Tibial artery (tissue), 4 donors: ENCODE data around the gene MILR1.
"Not testable (repeated sequence)": the region's sequence is repeated elsewhere in the genome, so short reads cannot be mapped to it uniquely, and the experiment has no call there.

ENCODE experiments used
- DNase-seq, 2 donors: peaks; one replicate each; pipeline ENCODE4 v3.0.0-alpha.2; 2019
- H3K27ac ChIP-seq, 2 donors: fragments of 200-600 bp; sonication (generic) in 1 of 2; 1 replicate in 1 of 2; 2 replicates in 1 of 2; pipeline ENCODE4 v1.5.1; 2018 to 2019; ENCODE audit warnings: mild to moderate bottlenecking in 1 of 2
- H3K27me3 ChIP-seq, 2 donors: fragments of 200-600 bp; sonication (generic) in 1 of 2; one replicate each; pipeline versions ENCODE4 v1.5.1 to v1.6.0; 2016 to 2019
- H3K36me3 ChIP-seq, 3 donors: fragments of 200-600 bp; sonication (generic) in 2 of 3; one replicate each; pipeline ENCODE4 v1.5.1; 2016 to 2019; ENCODE audit warnings: mild to moderate bottlenecking in 2 of 3
- H3K4me1 ChIP-seq, 4 donors: fragments of 200-600 bp; sonication (generic) in 2 of 4; 1 replicate in 3 of 4; 2 replicates in 1 of 4; pipeline ENCODE4 v1.5.1; 2016 to 2019
- H3K4me3 ChIP-seq, 2 donors: fragments of 200-600 bp; sonication (generic) in 1 of 2; 1 replicate in 1 of 2; 2 replicates in 1 of 2; pipeline ENCODE4 v1.5.1; 2018 to 2019; ENCODE audit warnings: mild to moderate bottlenecking in 2 of 2
- H3K9me3 ChIP-seq, 3 donors: fragments of 200-600 bp; sonication (generic) in 1 of 3; one replicate each; pipeline ENCODE4 v1.5.1; 2016 to 2019
- CTCF ChIP-seq, 2 experiments: fragments of 200-600 bp in 1 of 2; fragments of 450-650 bp in 1 of 2; IDR thresholded peaks; one replicate each; pipeline ENCODE4 v1.5.1; 2017 to 2019; ENCODE audit warnings: antibody characterized with exemption in 2 of 2, mild to moderate bottlenecking in 1 of 2, moderate library complexity in 1 of 2
- intact Hi-C: fragments of 100-400 bp; cut with DNase I; formaldehyde crosslinking; loops from one replicate; pipeline ENCODE4 v1.15.0; 2023; ENCODE audit warnings: low total_unique reads

Gene MILR1

GRCh38 chr17:64437944-64438525 is 10.9 kb upstream of the MILR1 start:
- intact Hi-C loops = no loop called here
- no peak overlapping the region for H3K4me3 ChIP-seq

GRCh38 chr17:64439521-64439920 is 9.4 kb upstream of the MILR1 start:
- H3K27ac ChIP-seq, intact Hi-C loops, H3K27me3 ChIP-seq, H3K9me3 ChIP-seq, H3K4me1 ChIP-seq, DNase-seq, H3K36me3 ChIP-seq, H3K4me3 ChIP-seq: not testable (repeated sequence)

More at GRCh38 chr17:64437944-64438525, 10.9 kb upstream of the MILR1 start:
- H3K27ac ChIP-seq = no peak overlapping the region
- no peaks in the 10 kb centered on the region for H3K4me1 ChIP-seq
- peaks cover 0 to 9% (median 6%) of the 10 kb centered on the region in 3 donors for H3K9me3 ChIP-seq
- H3K36me3 ChIP-seq = peaks cover 0 to 4% (median 0%) of the 10 kb centered on the region in 3 donors
- no peaks in the 10 kb centered on the region for H3K27me3 ChIP-seq
- no peak for TF ChIP-seq CTCF (IDR thresholded peaks at IDR 0.05)
- no peak for DNase-seq

- Histone ChIP-seq H3K27me3 (no peaks in the 10 kb centered on the region), H3K4me3 (no peak overlapping the region), H3K4me1 (no peaks in the 10 kb centered on the region), H3K27ac (no peak overlapping the region), H3K36me3 (peaks cover 0 to 4% (median 0%) of the 10 kb centered on the region in 3 donors), H3K9me3 (peaks cover 0 to 9% (median 6%) of the 10 kb centered on the region in 3 donors)
- no peak for DNase-seq
- intact Hi-C loops = no loop called here
- TF ChIP-seq CTCF (IDR thresholded peaks at IDR 0.05) = no peak
Observed at GRCh38 chr17:64439956-64440355, 9.0 kb upstream of the MILR1 start.

- no peak for TF ChIP-seq CTCF (IDR thresholded peaks at IDR 0.05)
- Histone ChIP-seq H3K36me3 (peaks cover 0 to 4% (median 0%) of the 10 kb centered on the region in 3 donors), H3K4me1 (no peaks in the 10 kb centered on the region), H3K4me3 (no peak overlapping the region), H3K27ac (no peak overlapping the region), H3K9me3 (peaks cover 0 to 9% (median 6%) of the 10 kb centered on the region in 3 donors), H3K27me3 (no peaks in the 10 kb centered on the region)
- intact Hi-C loops = no loop called here
- DNase-seq = peak; percentile 58 to 70
Observed at GRCh38 chr17:64441772-64442540, 7.0 kb upstream of the MILR1 start.

- no peak overlapping the region for H3K4me3 ChIP-seq
- H3K27ac ChIP-seq = no peak overlapping the region
- intact Hi-C loops = no loop called here
- DNase-seq = no peak
- H3K4me1 ChIP-seq = no peaks in the 10 kb centered on the region
- H3K9me3 ChIP-seq = peaks cover 0 to 8% (median 6%) of the 10 kb centered on the region in 3 donors
- peaks cover 0 to 4% (median 0%) of the 10 kb centered on the region in 3 donors for H3K36me3 ChIP-seq
- TF ChIP-seq CTCF (IDR thresholded peaks at IDR 0.05) = no peak
- no peaks in the 10 kb centered on the region for H3K27me3 ChIP-seq
Observed at GRCh38 chr17:64442541-64442971, 6.4 kb upstream of the MILR1 start.

- intact Hi-C loops = no loop called here
- H3K9me3 ChIP-seq = peaks cover 0 to 2% (median 0%) of the 10 kb centered on the region in 3 donors
- no peaks in the 10 kb centered on the region for H3K4me1 ChIP-seq
- DNase-seq = no peak
- no peak overlapping the region for H3K27ac ChIP-seq
- TF ChIP-seq CTCF (IDR thresholded peaks at IDR 0.05) = no peak
- no peaks in the 10 kb centered on the region for H3K27me3 ChIP-seq
- H3K4me3 ChIP-seq = no peak overlapping the region
- no peaks in the 10 kb centered on the region for H3K36me3 ChIP-seq
Observed at GRCh38 chr17:64443086-64443760, 5.7 kb upstream of the MILR1 start.
